HepG2 (cell line): ENCODE results near the gene AGRN. TPM values are rescaled to one million over a fixed set of nuclear protein-coding genes. Genes with fewer than 3 reads are reported as not detected.

ENCODE experiments used
- ATAC-seq: fragments of 200-7000 bp; cut with Tn5 transposase; 3 replicates; pipeline ENCODE4 v1.9.1; 2020; ENCODE audit warnings: mild to moderate bottlenecking, moderate library complexity
- BruUV-seq: library from RNA; stranded (reverse); fragments of 400-500 nt; replicated peaks from 2 replicates; lab custom pipeline; 2021; lab: Mats Ljungman, UMichigan
- CTCF ChIA-PET: fragments of 300-600 bp; formaldehyde crosslinking; extraction: SDS; loops from one replicate; lab custom pipeline; 2021; ENCODE audit warnings: low total read pairs, inconsistent platforms, low intra/inter-chr PET ratio; lab: Yijun Ruan, JAX
- POLR2A ChIA-PET: fragments of 350-600 bp; sonication (Branson Sonifier 250); formaldehyde crosslinking; loops from one replicate; lab custom pipeline; 2020; ENCODE audit warnings: antibody characterized with exemption, inconsistent platforms; lab: Yijun Ruan, JAX
- DNase-seq: peaks from one replicate; pipeline ENCODE4 v3.0.0-alpha.2; 2015; ENCODE audit warnings: low spot score
- FAIRE-seq: peaks from 3 replicates; lab custom pipeline; 2011; peaks lifted over from hg19 to GRCh38; lab: Jason Lieb, UNC
- H2AFZ ChIP-seq: one replicate; pipeline ENCODE4 v1.6.1; 2011; ENCODE audit warnings: low read length, inconsistent platforms
- H3K27ac ChIP-seq: fragments of 300-600 bp; 3 replicates; pipeline ENCODE4 v1.8.0; 2011; ENCODE audit warnings: mixed run types, mild to moderate bottlenecking, mixed read lengths, low read length, inconsistent platforms; ENCODE audit not compliant: insufficient read depth; ENCODE audit errors: extremely low read length
- H3K27me3 ChIP-seq, 2 experiments: fragments of 200-600 bp in 1 of 2; 2 replicates in 1 of 2; 3 replicates in 1 of 2; pipeline versions ENCODE4 v1.6.0 to v1.8.0; 2011; ENCODE audit warnings: low read length in 2 of 2, mild to moderate bottlenecking in 2 of 2, moderate library complexity in 2 of 2, inconsistent platforms in 1 of 2; ENCODE audit not compliant: insufficient read depth in 2 of 2, control insufficient read depth in 1 of 2
- H3K36me3 ChIP-seq, 2 experiments: fragments of 200-600 bp in 1 of 2; replicated peaks in 1 of 2; 2 replicates in 1 of 2; 3 replicates in 1 of 2; pipeline versions ENCODE4 v1.5.1 to v1.8.0; 2011; ENCODE audit warnings: low read length in 2 of 2, inconsistent platforms in 1 of 2; ENCODE audit not compliant: insufficient read depth in 2 of 2, control insufficient read depth in 1 of 2
- H3K4me1 ChIP-seq: 2 replicates; pipeline ENCODE4 v1.5.1; 2012; ENCODE audit warnings: low read length, inconsistent platforms; ENCODE audit not compliant: insufficient read depth
- H3K4me2 ChIP-seq: 2 replicates; pipeline ENCODE4 v1.6.0; 2011; ENCODE audit warnings: low read depth, low read length, inconsistent platforms
- H3K4me3 ChIP-seq, 3 experiments: fragments of 200-600 bp in 1 of 3; sonication (generic), shearing (Covaris generic) in 1 of 3; replicated peaks in 1 of 3; 2 replicates each; pipeline ENCODE4 v1.5.1; 2011 to 2016; ENCODE audit warnings: low read length in 3 of 3, inconsistent platforms in 2 of 3, low read depth in 2 of 3, mild to moderate bottlenecking in 2 of 3, control low read depth in 1 of 3, mixed read lengths in 1 of 3; ENCODE audit not compliant: insufficient read depth in 1 of 3
- H3K79me2 ChIP-seq: one replicate; pipeline ENCODE4 v1.6.1; 2011; ENCODE audit warnings: low read length, inconsistent platforms; ENCODE audit not compliant: insufficient read depth
- H3K9ac ChIP-seq: 2 replicates; pipeline ENCODE4 v1.6.0; 2011; ENCODE audit warnings: mild to moderate bottlenecking, low read depth, low read length, inconsistent platforms; ENCODE audit not compliant: insufficient read depth
- H3K9me3 ChIP-seq: 2 replicates; pipeline ENCODE4 v1.5.1; 2012; ENCODE audit warnings: mild to moderate bottlenecking, low read length
- H4K20me1 ChIP-seq: 2 replicates; pipeline ENCODE4 v1.6.0; 2011; ENCODE audit warnings: inconsistent platforms, mild to moderate bottlenecking, low read length, moderate library complexity; ENCODE audit not compliant: insufficient read depth
- ARHGAP35 ChIP-seq: sonication (generic); formaldehyde crosslinking; IDR thresholded peaks from 2 replicates; pipeline ENCODE4 v1.9.0; 2022; ENCODE audit warnings: mild to moderate bottlenecking, inconsistent platforms, moderate library complexity, missing genetic modification reagents, borderline replicate concordance
- CHD2 ChIP-seq: IDR thresholded peaks from 2 replicates; pipeline ENCODE4 v1.6.1; 2011; ENCODE audit warnings: low read depth, low read length, improper control_type of control experiment
- FOSL2 ChIP-seq: sonication (generic); formaldehyde crosslinking; IDR thresholded peaks from 2 replicates; pipeline ENCODE4 v1.4.0; 2020; ENCODE audit warnings: missing genetic modification reagents
- GATAD1 ChIP-seq: IDR thresholded peaks from 2 replicates; pipeline ENCODE4 v1.6.1; 2016; ENCODE audit warnings: missing genetic modification reagents, missing compliant biosample characterization
- GZF1 ChIP-seq: sonication (generic); formaldehyde crosslinking; IDR thresholded peaks from 2 replicates; pipeline ENCODE4 v1.5.1; 2020; ENCODE audit warnings: mild to moderate bottlenecking, missing genetic modification reagents
- KLF12 ChIP-seq: sonication (generic); formaldehyde crosslinking; IDR thresholded peaks from 2 replicates; pipeline ENCODE4 v1.4.0; 2020; ENCODE audit warnings: missing genetic modification reagents, borderline replicate concordance
- KLF9 ChIP-seq: IDR thresholded peaks from 2 replicates; pipeline ENCODE4 v1.6.1; 2016; ENCODE audit warnings: low read depth
- POLR2AphosphoS5 ChIP-seq: IDR thresholded peaks from 2 replicates; pipeline ENCODE4 v1.6.1; 2012; ENCODE audit warnings: low read depth, low read length
- RARA ChIP-seq: IDR thresholded peaks from 2 replicates; pipeline ENCODE4 v1.6.1; 2016; ENCODE audit warnings: missing genetic modification reagents, missing compliant biosample characterization
- RBFOX2 ChIP-seq: fragments of 200-400 bp; formaldehyde crosslinking; IDR thresholded peaks from 2 replicates; pipeline ENCODE4 v1.6.1; 2017; ENCODE audit warnings: low read depth, mild to moderate bottlenecking, low read length
- SIN3A ChIP-seq: IDR thresholded peaks from 2 replicates; pipeline ENCODE4 v1.6.1; 2011; ENCODE audit warnings: low read depth, mild to moderate bottlenecking, control low read depth, low read length, borderline replicate concordance
- SIX4 ChIP-seq: sonication (generic); formaldehyde crosslinking; IDR thresholded peaks from 2 replicates; pipeline ENCODE4 v1.4.0; 2020; ENCODE audit warnings: missing genetic modification reagents
- ZNF556 ChIP-seq: sonication (generic); formaldehyde crosslinking; IDR thresholded peaks from 2 replicates; pipeline ENCODE4 v1.4.0; 2020; ENCODE audit warnings: mild to moderate bottlenecking, missing genetic modification reagents, borderline replicate concordance
- ZNF672 ChIP-seq: sonication (generic); formaldehyde crosslinking; IDR thresholded peaks from 2 replicates; pipeline ENCODE4 v1.8.1; 2022; ENCODE audit warnings: missing genetic modification reagents
- ZSCAN21 ChIP-seq: sonication (generic); formaldehyde crosslinking; IDR thresholded peaks from 2 replicates; pipeline ENCODE4 v1.8.0; 2022; ENCODE audit warnings: mild to moderate bottlenecking, missing genetic modification reagents, moderate library complexity, borderline replicate concordance
- WGBS: methylation state at CpG from one replicate; pipeline ENCODE4 v1.1.6; 2017; ENCODE audit warnings: low lambda C conversion rate; 5-methylcytosine and 5-hydroxymethylcytosine counted together
- in situ Hi-C: cut with HindIII; loops from 2 replicates; pipeline ENCODE4 v1.10.0; 2017; ENCODE audit warnings: low pct_unique_long_range_greater_than_20kb; ENCODE audit not compliant: extremely low pct_ligation_motif_present
- intact Hi-C: fragments of 100-400 bp; cut with micrococcal nuclease; formaldehyde crosslinking; loops from one replicate; pipeline ENCODE4 v1.10.0; 2022; ENCODE audit not compliant: unreplicated experiment
- polyA plus RNA-seq, 8 experiments: library from polyadenylated mRNA; depleted of rRNA in 3 of 8; stranded (reverse) in 7 of 8; unstranded in 1 of 8; fragments of >200 nt; fragmentation: Illumina TruSeq in 4 of 8; extraction: Trizol in 4 of 8; gene quantifications; 2 replicates each; pipeline versions ENCODE4 v1.2.1 to v1.2.3, GENCODE V29; 2011 to 2016; ENCODE audit warnings: low read depth in 4 of 8, missing spikeins in 1 of 8, mixed read lengths in 1 of 8; ENCODE audit not compliant: insufficient read depth in 1 of 8
- total RNA-seq, 5 experiments: library from RNA; depleted of rRNA; stranded (reverse); fragments of >200 nt; fragmentation: Illumina TruSeq; extraction: Trizol; gene quantifications; 2 replicates each; pipeline ENCODE4 v1.2.3, GENCODE V29; 2016; ENCODE audit warnings: low read depth in 1 of 5
- TF ChIP-seq, protein P1 (sequence below): sonication (generic); formaldehyde crosslinking; IDR thresholded peaks from 2 replicates; pipeline ENCODE4 v1.4.0; 2020; ENCODE audit warnings: low read depth, mild to moderate bottlenecking, missing genetic modification reagents
- TF ChIP-seq, protein P2 (sequence below): sonication (generic); formaldehyde crosslinking; IDR thresholded peaks from 2 replicates; pipeline ENCODE4 v1.8.0; 2022; ENCODE audit warnings: missing genetic modification reagents, low read depth, mild to moderate bottlenecking, borderline replicate concordance
- TF ChIP-seq, protein P3 (sequence below): sonication (generic); formaldehyde crosslinking; IDR thresholded peaks from 2 replicates; pipeline ENCODE4 v1.5.1; 2020; ENCODE audit warnings: mild to moderate bottlenecking, missing genetic modification reagents, moderate library complexity

AGRN gene
- total and polyA plus RNA-seq, 2 of the 13 experiments (the other 11 are each of a cell fraction or from before 2014, with no cell fraction given): 29.8 to 65.2 TPM

DNA sequence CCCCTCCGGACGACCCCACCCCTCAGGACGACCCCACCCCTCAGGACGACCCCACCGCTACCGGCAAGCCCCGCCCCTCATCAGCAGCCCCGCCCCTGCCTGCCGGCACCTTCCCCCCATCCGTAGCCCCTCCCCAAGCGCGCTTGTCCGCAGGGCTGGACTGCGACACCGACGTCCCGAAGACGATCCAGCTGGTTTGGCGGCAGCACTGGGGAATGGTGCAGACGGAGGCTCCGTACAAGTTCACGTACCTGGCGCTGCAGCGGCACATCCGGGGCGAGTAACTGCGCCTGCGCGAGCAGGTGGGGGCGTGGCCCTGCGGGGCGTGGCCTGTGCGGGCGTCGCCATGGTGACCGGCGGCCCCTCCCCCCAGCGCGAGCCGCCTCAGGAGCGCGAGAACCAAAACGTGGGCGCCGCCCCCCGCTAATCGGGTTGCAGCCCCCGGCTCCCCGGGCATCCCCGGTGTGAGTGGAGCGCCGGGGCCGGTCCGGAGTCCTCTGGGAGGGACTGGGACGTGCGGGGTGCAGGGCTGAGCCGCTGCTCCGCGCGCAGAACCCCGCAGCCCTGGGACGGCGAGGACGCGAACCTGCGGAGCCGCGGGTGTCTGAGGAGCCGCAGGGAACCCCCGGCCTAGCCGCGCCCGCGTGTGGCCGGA, 49.3 kb downstream of the AGRN start:
- ATAC-seq: peak; percentile 15
- Histone ChIP-seq H3K27me3 (peaks cover 23 to 48% of the 10 kb centered on the region in 2 experiments; a peak in 4 of 5 replicates), H3K79me2 (no peaks in the 10 kb centered on the region), H3K36me3 (no peaks in the 10 kb centered on the region), H3K9me3 (no peaks in the 10 kb centered on the region), H3K27ac (no peak overlapping the region), H3K4me3 (peak overlapping the region; percentile 55 to 89 (median 80); a peak in 5 of 6 replicates), H3K9ac (peak overlapping the region; percentile 7; the same call in 1 of the 2 replicates), H2AFZ (no peak overlapping the region), H3K4me1 (peaks cover 48% of the 10 kb centered on the region), H3K4me2 (peak overlapping the region; percentile 77), H4K20me1 (no peaks in the 10 kb centered on the region)
- intact Hi-C loops (no loop called here), in situ Hi-C loops (no loop called here)
- ChIA-PET POLR2A (interaction anchor here (1.2 kb wide), 1 partner anchor 56 kb away, joined by 3 read pairs; the partner anchor contains the start of gene ISG15), CTCF (no interaction called here)
- WGBS: 2% methylated on average over 9 of the region's 75 CpGs
- DNase-seq: peak; percentile 55
- FAIRE-seq: peak; percentile 30
- no TSS peak for BruUV-seq
- TF ChIP-seq FOSL2 (CRISPR knock-in tag) (0 out of 2 replicates have a peak, but pooled peaks have one; percentile 10), KLF9 (CRISPR knock-in tag) (peak; percentile 92), POLR2AphosphoS5 (peak; percentile 50; the same call in 1 of the 2 replicates), GZF1 (CRISPR knock-in tag) (no peak), ARHGAP35 (CRISPR knock-in tag) (0 out of 2 replicates have a peak, but pooled peaks have one; percentile 60), KLF12 (CRISPR knock-in tag) (peak; percentile 62; the same call in 1 of the 2 replicates), SIX4 (CRISPR knock-in tag) (no peak), ZSCAN21 (CRISPR knock-in tag) (no peak), GATAD1 (CRISPR knock-in tag) (0 out of 2 replicates have a peak, but pooled peaks have one; percentile 17), ZNF556 (CRISPR knock-in tag) (peak; percentile 37; the same call in 1 of the 2 replicates), ZNF672 (CRISPR knock-in tag) (no peak), RARA (CRISPR knock-in tag) (peak; percentile 19; the same call in 1 of the 2 replicates), RBFOX2 (peak; percentile 53; the same call in 1 of the 2 replicates), CHD2 (peak; percentile 78), SIN3A (0 out of 2 replicates have a peak, but pooled peaks have one; percentile 24)
- TF ChIP-seq, protein P1, sequence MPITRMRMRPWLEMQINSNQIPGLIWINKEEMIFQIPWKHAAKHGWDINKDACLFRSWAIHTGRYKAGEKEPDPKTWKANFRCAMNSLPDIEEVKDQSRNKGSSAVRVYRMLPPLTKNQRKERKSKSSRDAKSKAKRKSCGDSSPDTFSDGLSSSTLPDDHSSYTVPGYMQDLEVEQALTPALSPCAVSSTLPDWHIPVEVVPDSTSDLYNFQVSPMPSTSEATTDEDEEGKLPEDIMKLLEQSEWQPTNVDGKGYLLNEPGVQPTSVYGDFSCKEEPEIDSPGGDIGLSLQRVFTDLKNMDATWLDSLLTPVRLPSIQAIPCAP (CRISPR knock-in tag): no peak
- TF ChIP-seq, protein P2, sequence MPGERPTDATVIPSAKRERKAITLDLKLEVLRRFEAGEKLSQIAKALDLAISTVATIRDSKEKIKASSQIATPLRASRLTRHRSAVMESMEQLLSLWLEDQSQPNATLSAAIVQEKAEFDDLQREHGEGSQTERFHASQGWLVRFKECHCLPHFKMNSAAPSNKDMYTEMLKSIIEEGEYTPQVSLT (CRISPR knock-in tag): no peak
- TF ChIP-seq, protein P3, sequence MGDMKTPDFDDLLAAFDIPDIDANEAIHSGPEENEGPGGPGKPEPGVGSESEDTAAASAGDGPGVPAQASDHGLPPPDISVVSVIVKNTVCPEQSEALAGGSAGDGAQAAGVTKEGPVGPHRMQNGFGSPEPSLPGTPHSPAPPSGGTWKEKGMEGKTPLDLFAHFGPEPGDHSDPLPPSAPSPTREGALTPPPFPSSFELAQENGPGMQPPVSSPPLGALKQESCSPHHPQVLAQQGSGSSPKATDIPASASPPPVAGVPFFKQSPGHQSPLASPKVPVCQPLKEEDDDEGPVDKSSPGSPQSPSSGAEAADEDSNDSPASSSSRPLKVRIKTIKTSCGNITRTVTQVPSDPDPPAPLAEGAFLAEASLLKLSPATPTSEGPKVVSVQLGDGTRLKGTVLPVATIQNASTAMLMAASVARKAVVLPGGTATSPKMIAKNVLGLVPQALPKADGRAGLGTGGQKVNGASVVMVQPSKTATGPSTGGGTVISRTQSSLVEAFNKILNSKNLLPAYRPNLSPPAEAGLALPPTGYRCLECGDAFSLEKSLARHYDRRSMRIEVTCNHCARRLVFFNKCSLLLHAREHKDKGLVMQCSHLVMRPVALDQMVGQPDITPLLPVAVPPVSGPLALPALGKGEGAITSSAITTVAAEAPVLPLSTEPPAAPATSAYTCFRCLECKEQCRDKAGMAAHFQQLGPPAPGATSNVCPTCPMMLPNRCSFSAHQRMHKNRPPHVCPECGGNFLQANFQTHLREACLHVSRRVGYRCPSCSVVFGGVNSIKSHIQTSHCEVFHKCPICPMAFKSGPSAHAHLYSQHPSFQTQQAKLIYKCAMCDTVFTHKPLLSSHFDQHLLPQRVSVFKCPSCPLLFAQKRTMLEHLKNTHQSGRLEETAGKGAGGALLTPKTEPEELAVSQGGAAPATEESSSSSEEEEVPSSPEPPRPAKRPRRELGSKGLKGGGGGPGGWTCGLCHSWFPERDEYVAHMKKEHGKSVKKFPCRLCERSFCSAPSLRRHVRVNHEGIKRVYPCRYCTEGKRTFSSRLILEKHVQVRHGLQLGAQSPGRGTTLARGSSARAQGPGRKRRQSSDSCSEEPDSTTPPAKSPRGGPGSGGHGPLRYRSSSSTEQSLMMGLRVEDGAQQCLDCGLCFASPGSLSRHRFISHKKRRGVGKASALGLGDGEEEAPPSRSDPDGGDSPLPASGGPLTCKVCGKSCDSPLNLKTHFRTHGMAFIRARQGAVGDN: peak; percentile 44
